Common myeloid progenitor, CD34-positive (primary cell): ENCODE results near the gene TELO2.

Experiments used
- CTCF ChIA-PET: fragments of 350-600 bp; sonication (Branson Sonifier 250); formaldehyde crosslinking; loops from one replicate; lab custom pipeline; 2021; ENCODE audit warnings: antibody characterized with exemption; lab: Charles Lee
- POLR2A ChIA-PET: fragments of 350-600 bp; sonication (Branson Sonifier 250); formaldehyde crosslinking; loops from one replicate; lab custom pipeline; 2021; ENCODE audit warnings: antibody characterized with exemption; lab: Charles Lee
- DNase-seq, 3 donors: peaks; one replicate each; pipeline versions ENCODE4 v3.0.0 to v3.0.0-alpha.2; 2013
- H3K27ac ChIP-seq, 2 experiments: 1 replicate in 1 of 2; 2 replicates in 1 of 2; pipeline ENCODE4 v1.7.0; 2013; ENCODE audit warnings: inconsistent platforms in 2 of 2, low read length in 2 of 2, mild to moderate bottlenecking in 2 of 2, low read depth in 1 of 2, moderate library complexity in 1 of 2; ENCODE audit not compliant: severe bottlenecking in 2 of 2, insufficient read depth in 1 of 2, poor library complexity in 1 of 2
- H3K27me3 ChIP-seq, 5 experiments: replicated peaks in 2 of 5; 1 replicate in 3 of 5; 2 replicates in 2 of 5; pipeline versions ENCODE4 v1.6.1 to v1.7.0; 2013; ENCODE audit warnings: low read length in 4 of 5, mild to moderate bottlenecking in 2 of 5, moderate library complexity in 2 of 5, inconsistent platforms in 1 of 5; ENCODE audit not compliant: insufficient read depth in 5 of 5, control insufficient read depth in 4 of 5
- H3K36me3 ChIP-seq, 4 experiments: 1 replicate in 2 of 4; 2 replicates in 2 of 4; pipeline versions ENCODE4 v1.6.1 to v1.7.0; 2013; ENCODE audit warnings: low read length in 3 of 4, control low read depth in 1 of 4, mild to moderate bottlenecking in 1 of 4; ENCODE audit not compliant: control insufficient read depth in 4 of 4, insufficient read depth in 4 of 4
- H3K4me1 ChIP-seq, 4 experiments: 1 replicate in 3 of 4; 2 replicates in 1 of 4; pipeline versions ENCODE4 v1.6.1 to v1.7.1; 2013; ENCODE audit warnings: low read length in 3 of 4, mild to moderate bottlenecking in 3 of 4, control low read depth in 1 of 4, inconsistent platforms in 1 of 4, moderate library complexity in 1 of 4; ENCODE audit not compliant: control insufficient read depth in 4 of 4, insufficient read depth in 4 of 4; ENCODE audit errors: control extremely low read depth in 1 of 4
- H3K4me3 ChIP-seq, 7 experiments: 1 replicate in 4 of 7; 2 replicates in 3 of 7; pipeline versions ENCODE4 v1.5.1 to v1.7.0; 2013; ENCODE audit warnings: mild to moderate bottlenecking in 7 of 7, low read length in 6 of 7, moderate library complexity in 6 of 7, inconsistent platforms in 2 of 7, low read depth in 2 of 7, control low read depth in 1 of 7; ENCODE audit not compliant: insufficient read depth in 4 of 7, control insufficient read depth in 1 of 7; ENCODE audit errors: extremely low read depth in 1 of 7
- H3K9me3 ChIP-seq, 5 experiments: 1 replicate in 4 of 5; 2 replicates in 1 of 5; pipeline versions ENCODE4 v1.6.1 to v1.7.1; 2013; ENCODE audit warnings: low read length in 4 of 5, mild to moderate bottlenecking in 2 of 5, inconsistent platforms in 1 of 5, low read depth in 1 of 5, moderate library complexity in 1 of 5; ENCODE audit not compliant: control insufficient read depth in 4 of 5, insufficient read depth in 2 of 5; ENCODE audit errors: control extremely low read depth in 1 of 5
- WGBS: methylation state at CpG from one replicate; pipeline ENCODE4 v1.1.5; 2013; ENCODE audit not compliant: insufficient coverage; 5-methylcytosine and 5-hydroxymethylcytosine counted together

The TELO2 gene

DNA sequence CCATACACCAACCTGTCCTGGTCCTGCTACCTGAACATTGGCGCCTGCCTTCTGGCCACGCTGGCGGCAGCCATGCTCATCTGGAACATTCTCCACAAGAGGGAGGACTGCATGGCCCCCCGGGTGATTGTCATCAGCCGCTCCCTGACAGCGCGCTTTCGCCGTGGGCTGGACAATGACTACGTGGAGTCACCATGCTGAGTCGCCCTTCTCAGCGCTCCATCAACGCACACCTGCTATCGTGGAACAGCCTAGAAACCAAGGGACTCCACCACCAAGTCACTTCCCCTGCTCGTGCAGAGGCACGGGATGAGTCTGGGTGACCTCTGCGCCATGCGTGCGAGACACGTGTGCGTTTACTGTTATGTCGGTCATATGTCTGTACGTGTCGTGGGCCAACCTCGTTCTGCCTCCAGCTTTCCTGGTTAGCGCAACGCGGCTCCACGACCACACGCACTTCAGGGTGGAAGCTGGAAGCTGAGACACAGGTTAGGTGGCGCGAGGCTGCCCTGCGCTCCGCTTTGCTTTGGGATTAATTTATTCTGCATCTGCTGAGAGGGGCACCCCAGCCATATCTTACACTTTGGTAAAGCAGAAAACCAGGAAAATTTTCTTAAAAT, 61.8 kb downstream of the TELO2 start:
- CTCF ChIA-PET: no interaction called here
- Histone ChIP-seq H3K27me3 (no peaks in the 10 kb centered on the region), H3K27ac (no peak overlapping the region), H3K4me1 (no peaks in the 10 kb centered on the region), H3K9me3 (no peaks in the 10 kb centered on the region), H3K36me3 (peaks cover 14 to 77% (median 40%) of the 10 kb centered on the region in 4 experiments), H3K4me3 (no peak overlapping the region)
- no peak for DNase-seq
- POLR2A ChIA-PET: no interaction called here
- 96% methylated on average over 32 of the region's 34 CpGs for WGBS

DNA sequence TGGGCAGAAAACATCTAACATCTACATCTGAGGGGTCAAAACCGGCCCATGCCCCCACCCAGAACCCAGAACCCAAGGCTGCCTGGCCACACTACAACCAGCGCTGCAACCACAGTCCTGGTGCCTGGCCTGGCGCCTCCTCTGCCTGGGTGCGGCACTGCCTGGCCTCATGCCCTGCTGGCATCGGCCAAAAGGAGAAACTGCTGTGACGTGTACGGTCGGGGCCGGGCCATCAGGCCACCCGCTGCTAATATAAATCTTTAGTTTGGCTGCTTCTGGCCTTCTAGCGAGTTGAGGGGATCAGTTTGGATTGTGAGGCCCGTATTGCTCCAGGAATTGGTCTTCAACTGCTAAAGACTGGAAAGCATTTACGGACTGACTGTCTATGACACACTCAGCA, 63.1 kb downstream of the TELO2 start:
- ChIA-PET CTCF (no interaction called here), POLR2A (no interaction called here)
- DNase-seq: no peak
- H3K27me3 ChIP-seq: no peaks in the 10 kb centered on the region
- no peak overlapping the region for H3K4me3 ChIP-seq
- H3K36me3 ChIP-seq: peaks cover 14 to 78% (median 46%) of the 10 kb centered on the region in 4 experiments
- no peaks in the 10 kb centered on the region for H3K4me1 ChIP-seq
- WGBS: 93% methylated on average over 13 of the region's 13 CpGs
- H3K9me3 ChIP-seq: no peaks in the 10 kb centered on the region
- H3K27ac ChIP-seq: no peak overlapping the region

DNA sequence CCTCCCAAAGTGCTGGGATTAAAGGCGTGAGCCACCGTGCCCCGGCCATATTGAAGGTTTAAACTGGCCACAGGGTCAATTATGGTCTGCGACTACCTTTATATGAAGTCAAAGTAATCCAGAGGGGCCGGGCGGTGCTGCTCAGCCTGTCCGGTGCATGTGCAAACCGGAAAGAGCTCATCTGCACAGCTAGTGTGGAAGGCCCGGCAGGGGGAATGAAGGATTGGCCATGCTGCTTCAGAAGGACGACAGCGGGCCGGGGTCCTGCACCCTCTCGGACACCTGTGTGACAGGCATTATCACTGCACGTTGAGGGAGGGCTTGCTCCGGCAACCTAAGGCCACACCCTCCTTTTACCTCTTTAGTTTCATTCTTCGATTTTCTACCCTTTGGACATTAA, 63.9 kb downstream of the TELO2 start:
- no peaks in the 10 kb centered on the region for H3K4me1 ChIP-seq
- POLR2A ChIA-PET: interaction anchor here (0.5 kb wide), 1 partner anchor 1161 kb away, joined by 3 read pairs; no protein-coding TSS in a partner anchor
- no peak for DNase-seq
- H3K36me3 ChIP-seq: peaks cover 16 to 79% (median 50%) of the 10 kb centered on the region in 4 experiments
- H3K27me3 ChIP-seq: no peaks in the 10 kb centered on the region
- CTCF ChIA-PET: no interaction called here
- H3K27ac ChIP-seq: no peak overlapping the region
- H3K4me3 ChIP-seq: no peak overlapping the region
- 92% methylated on average over 15 of the region's 16 CpGs for whole genome bisulfite sequencing
- H3K9me3 ChIP-seq: no peaks in the 10 kb centered on the region

DNA sequence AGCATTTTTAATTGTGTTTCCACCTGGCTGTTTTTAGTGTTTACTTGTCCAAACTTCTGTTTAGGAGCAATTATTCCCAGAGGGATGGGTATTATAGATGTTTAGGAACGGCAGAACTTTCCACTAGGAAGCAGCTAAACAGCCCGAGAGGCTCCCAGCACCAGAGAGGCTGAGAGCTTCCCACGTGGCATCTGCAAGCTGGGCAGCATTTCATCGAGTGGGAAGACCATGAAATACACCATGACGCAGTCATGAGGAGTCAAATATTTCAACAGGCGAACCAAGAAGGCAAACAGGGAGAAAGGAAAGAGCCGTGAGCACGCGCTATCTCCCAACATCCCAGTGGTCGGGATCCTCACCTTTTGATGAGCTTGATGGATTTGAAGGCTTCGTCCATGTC, 64.4 kb downstream of the TELO2 start:
- POLR2A ChIA-PET: interaction anchor here (0.5 kb wide), 1 partner anchor 1161 kb away, joined by 3 read pairs; no protein-coding TSS in a partner anchor

DNA sequence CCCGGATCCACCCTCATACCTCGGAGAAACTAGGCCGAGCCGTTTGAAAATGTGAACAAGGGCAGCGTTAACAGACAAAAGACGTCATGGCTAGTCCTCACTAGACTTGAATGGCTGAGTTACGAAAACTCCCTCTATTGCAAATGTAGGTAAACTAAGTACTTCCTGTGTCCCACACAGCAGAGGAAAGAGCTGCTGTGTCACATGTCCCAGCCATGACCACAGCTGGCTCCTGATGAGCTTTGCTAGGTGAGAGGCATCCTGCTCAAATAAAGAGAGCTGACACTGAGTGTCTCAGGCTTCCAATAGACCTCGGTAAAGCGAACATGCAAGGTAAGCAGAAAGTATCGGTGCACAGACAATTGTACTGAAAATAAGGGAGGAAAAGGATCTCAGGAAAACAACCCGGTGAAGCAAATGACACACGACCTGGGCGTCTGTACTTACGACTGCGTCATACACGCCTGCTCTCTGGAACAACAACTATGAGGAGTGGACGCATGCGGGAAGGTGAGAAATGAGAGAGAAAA, 66.4 kb downstream of the TELO2 start:
- H3K36me3 ChIP-seq: peaks cover 16 to 75% (median 44%) of the 10 kb centered on the region in 4 experiments
- no peak overlapping the region for H3K4me3 ChIP-seq
- no peak for DNase-seq
- H3K27me3 ChIP-seq: no peaks in the 10 kb centered on the region
- H3K9me3 ChIP-seq: no peaks in the 10 kb centered on the region
- POLR2A ChIA-PET: no interaction called here
- no peak overlapping the region for H3K27ac ChIP-seq
- 90% methylated on average over 18 of the region's 18 CpGs for WGBS
- CTCF ChIA-PET: no interaction called here
- H3K4me1 ChIP-seq: no peaks in the 10 kb centered on the region

More for the DNA sequence above, 64.4 kb downstream of the TELO2 start:
- Histone ChIP-seq H3K9me3 (no peaks in the 10 kb centered on the region), H3K36me3 (peaks cover 16 to 77% (median 49%) of the 10 kb centered on the region in 4 experiments), H3K4me1 (no peaks in the 10 kb centered on the region), H3K27me3 (no peaks in the 10 kb centered on the region), H3K4me3 (no peak overlapping the region), H3K27ac (no peak overlapping the region)
- CTCF ChIA-PET: no interaction called here
- DNase-seq: no peak
- WGBS: 96% methylated on average over 10 of the region's 11 CpGs
